Measurements from ENCODE around the gene CLASP1.
"Not testable (repeated sequence)": the region's sequence is repeated elsewhere in the genome, so short reads cannot be mapped to it uniquely, and the experiment has no call there.

CLASP1 gene

GRCh38 chr2:121301190-121301589, 348.1 kb downstream of the CLASP1 start:
- not testable (repeated sequence) for DNase-seq

GRCh38 chr2:121298476-121298875, 350.8 kb downstream of the CLASP1 start:
- no peak for DNase-seq

- not testable (repeated sequence) for DNase-seq
Observed at GRCh38 chr2:121297866-121298265, 351.4 kb downstream of the CLASP1 start.

- DNase-seq: peak; percentile 7
Observed at GRCh38 chr2:121297217-121297830, 351.9 kb downstream of the CLASP1 start.

- no peak for DNase-seq
Observed at GRCh38 chr2:121295911-121296650, 353.2 kb downstream of the CLASP1 start.

GRCh38 chr2:121294881-121295840, 354.1 kb downstream of the CLASP1 start:
- no peak for DNase-seq

GRCh38 chr2:121293450-121294325, 355.6 kb downstream of the CLASP1 start:
- DNase-seq: no peak

- DNase-seq: no peak
Observed at GRCh38 chr2:121291251-121291580, 358.0 kb downstream of the CLASP1 start.

- no peak for DNase-seq
Observed at GRCh38 chr2:121289271-121289670, 360.0 kb downstream of the CLASP1 start.

- no peak for DNase-seq
Observed at GRCh38 chr2:121288454-121289231, 360.6 kb downstream of the CLASP1 start.

- no peak for DNase-seq
Observed at GRCh38 chr2:121287956-121288355, 361.3 kb downstream of the CLASP1 start.
